Dedifferentiated amniotic fluid mesenchymal stem cell (primary cell): ENCODE results near the gene MLLT10.

Experiments used
- DNase-seq: peaks from one replicate; pipeline ENCODE4 v3.0.0-alpha.2; 2016; ENCODE audit errors: extremely low spot score

The MLLT10 gene

DNA sequence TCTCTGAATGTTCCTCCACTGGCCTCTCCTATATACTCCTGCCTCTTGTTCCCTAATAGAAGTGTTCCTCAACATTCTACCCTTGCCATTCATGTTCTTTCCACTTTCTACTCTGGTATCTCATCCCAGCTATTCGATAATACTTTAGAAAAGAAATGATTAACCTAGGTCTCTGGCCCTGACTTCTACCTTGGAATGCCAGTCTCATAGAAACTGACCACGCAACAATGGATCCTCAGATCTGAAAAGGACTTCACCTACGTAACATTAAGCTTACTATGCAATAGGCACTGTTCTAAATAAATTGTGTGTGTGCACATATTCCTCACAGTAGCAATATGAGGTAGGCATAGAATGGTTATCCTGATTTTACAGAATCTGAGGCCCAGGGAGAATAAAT lies 235.0 kb downstream of the MLLT10 start:
- no peak for DNase-seq

DNA sequence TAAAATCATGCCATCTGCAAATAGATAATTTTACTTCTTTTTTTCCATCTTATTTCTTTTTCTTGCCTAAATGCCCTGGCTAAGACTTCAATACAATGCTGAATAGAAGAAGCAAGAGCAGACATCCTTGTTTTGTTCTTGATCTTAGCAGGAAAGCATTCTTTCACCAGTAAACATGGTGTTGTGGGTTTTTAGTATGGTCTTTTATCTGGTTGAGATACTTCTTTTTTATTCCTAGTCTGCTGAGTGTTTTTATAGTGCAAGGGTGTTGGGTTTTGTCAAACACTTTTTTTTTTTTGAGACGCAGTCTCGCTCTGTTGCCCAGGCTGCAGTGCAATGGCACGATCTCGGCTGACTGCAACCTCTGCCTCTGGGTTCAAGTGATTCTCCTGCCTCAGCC lies 237.2 kb downstream of the MLLT10 start:
- no peak for DNase-seq

DNA sequence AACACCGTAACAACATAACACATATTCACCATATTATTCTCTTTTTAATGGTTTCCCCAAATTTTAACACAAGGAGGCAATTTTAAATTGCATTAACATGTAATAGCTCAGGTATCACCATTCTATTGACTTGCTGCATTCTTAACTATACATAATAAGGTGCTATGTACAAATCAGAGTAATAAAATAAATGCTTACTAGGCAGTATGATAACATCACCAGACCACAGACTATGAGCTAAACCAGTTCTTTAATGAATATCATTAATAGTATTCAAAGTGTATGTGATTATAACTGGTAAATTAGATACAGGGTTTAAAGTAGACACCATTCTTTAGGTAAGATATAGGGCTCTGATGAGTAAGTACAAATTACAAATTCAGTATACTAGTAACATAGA lies 242.9 kb downstream of the MLLT10 start:
- no peak for DNase-seq

DNA sequence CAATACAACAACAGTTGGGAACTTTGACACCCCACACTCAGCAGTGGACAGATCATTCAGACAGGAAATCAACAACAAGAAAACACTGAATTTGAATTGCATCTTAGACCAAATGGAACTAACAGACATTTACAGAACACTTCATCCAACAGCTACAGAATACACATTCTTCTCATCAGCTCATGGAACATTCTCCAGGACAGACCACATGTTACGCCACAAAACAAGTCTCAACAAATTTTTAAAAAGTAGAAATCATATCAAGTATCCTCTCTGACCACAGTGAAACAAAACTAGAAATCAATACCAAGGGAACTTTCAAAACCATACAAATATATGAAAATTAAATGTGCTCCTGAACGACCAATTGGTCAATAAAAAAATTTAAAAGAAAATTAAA lies 257.2 kb downstream of the MLLT10 start:
- no peak for DNase-seq
